Measurements from ENCODE around the gene TBCK. TPM values are rescaled to one million over a fixed set of nuclear protein-coding genes. Genes with fewer than 3 reads are reported as not detected.
A peak's percentile ranks its signal among the peaks of the same experiment; 100 is the strongest.

TBCK gene
- total RNA-seq, 4 donors from 2014 or later: 22.7 to 28.7 (median 27.3) TPM

- TF ChIP-seq POLR2AphosphoS5 (IDR thresholded peaks at IDR 0.05): no peak
- peak in 1 of 3 experiments; percentile 25 for TF ChIP-seq CTCF (IDR thresholded peaks at IDR 0.05)
- intact Hi-C loops (cut with DNase I): no loop called here
- no peaks in the 10 kb centered on the region for H3K4me1 ChIP-seq
- H3K4me3 ChIP-seq: no peak overlapping the region
- no peaks in the 10 kb centered on the region for H3K27me3 ChIP-seq
- H3K9me3 ChIP-seq: no peaks in the 10 kb centered on the region
- DNase-seq (ENCODE audit: extremely low spot score): no peak
- H3K27ac ChIP-seq (replicated peaks in 1 of 4): no peak overlapping the region
- H3K36me3 ChIP-seq: no peaks in the 10 kb centered on the region
Measured at GRCh38 chr4:106266201-106266600, 49.8 kb downstream of the TBCK start.

- 91% methylated on average over 4 of the region's 4 CpGs for WGBS
- intact Hi-C loops (cut with DNase I): no loop called here
Measured at GRCh38 chr4:106264331-106264728, 51.7 kb downstream of the TBCK start.

GRCh38 chr4:106263594-106264330, 52.2 kb downstream of the TBCK start:
- H3K36me3 ChIP-seq: no peaks in the 10 kb centered on the region
- H3K27me3 ChIP-seq: no peaks in the 10 kb centered on the region
- WGBS: 94% methylated on average over 2 of the region's 2 CpGs
- no peak overlapping the region for H3K4me3 ChIP-seq
- H3K9me3 ChIP-seq: no peaks in the 10 kb centered on the region
- no peak for DNase-seq (ENCODE audit: extremely low spot score)
- intact Hi-C loops (cut with DNase I): no loop called here
- TF ChIP-seq POLR2A (IDR thresholded peaks at IDR 0.05; ENCODE audit: low read depth) (no peak), POLR2AphosphoS5 (IDR thresholded peaks at IDR 0.05) (no peak), CTCF (IDR thresholded peaks at IDR 0.05) (no peak), EP300 (IDR thresholded peaks at IDR 0.05) (no peak)
- H3K4me1 ChIP-seq: no peaks in the 10 kb centered on the region
- H3K27ac ChIP-seq (replicated peaks in 1 of 4): no peak overlapping the region

More at GRCh38 chr4:106264331-106264728, 51.7 kb downstream of the TBCK start:
- no peak overlapping the region for H3K27ac ChIP-seq (replicated peaks in 1 of 4)
- no peak overlapping the region for H3K4me3 ChIP-seq
- no peaks in the 10 kb centered on the region for H3K9me3 ChIP-seq
- H3K36me3 ChIP-seq: no peaks in the 10 kb centered on the region
- TF ChIP-seq POLR2AphosphoS5 (IDR thresholded peaks at IDR 0.05): no peak
- no peak for TF ChIP-seq CTCF (IDR thresholded peaks at IDR 0.05)
- no peak for TF ChIP-seq EP300 (IDR thresholded peaks at IDR 0.05)
- no peak for TF ChIP-seq POLR2A (IDR thresholded peaks at IDR 0.05; ENCODE audit: low read depth)
- H3K27me3 ChIP-seq: no peaks in the 10 kb centered on the region
- DNase-seq (ENCODE audit: extremely low spot score): no peak
- H3K4me1 ChIP-seq: no peaks in the 10 kb centered on the region

GRCh38 chr4:106261980-106262379, 54.0 kb downstream of the TBCK start:
- 87% methylated on average over 2 of the region's 2 CpGs for WGBS
- intact Hi-C loops (cut with DNase I): no loop called here
- Histone ChIP-seq H3K36me3 (peaks cover 0 to 4% (median 0%) of the 10 kb centered on the region in 4 donors), H3K4me1 (no peaks in the 10 kb centered on the region), H3K9me3 (no peaks in the 10 kb centered on the region), H3K27ac (replicated peaks in 1 of 4) (no peak overlapping the region), H3K27me3 (no peaks in the 10 kb centered on the region), H3K4me3 (no peak overlapping the region)
- no peak for TF ChIP-seq POLR2AphosphoS5 (IDR thresholded peaks at IDR 0.05)
- TF ChIP-seq POLR2A (IDR thresholded peaks at IDR 0.05; ENCODE audit: low read depth): no peak
- TF ChIP-seq CTCF (IDR thresholded peaks at IDR 0.05): no peak
- TF ChIP-seq EP300 (IDR thresholded peaks at IDR 0.05): no peak
- DNase-seq (ENCODE audit: extremely low spot score): no peak
